C4-2B (cell line): Measurements from ENCODE around the gene MTFR2.

Source experiments
- ZFX ChIP-seq: fragments of 450-650 bp; IDR thresholded peaks from 2 replicates; pipeline ENCODE4 v1.6.1; 2017
- TF ChIP-seq, protein P1 (sequence below): fragments of 450-650 bp; conservative IDR thresholded peaks from 2 replicates; pipeline ENCODE4 v1.5.1; 2017; ENCODE audit warnings: mild to moderate bottlenecking

DNA sequence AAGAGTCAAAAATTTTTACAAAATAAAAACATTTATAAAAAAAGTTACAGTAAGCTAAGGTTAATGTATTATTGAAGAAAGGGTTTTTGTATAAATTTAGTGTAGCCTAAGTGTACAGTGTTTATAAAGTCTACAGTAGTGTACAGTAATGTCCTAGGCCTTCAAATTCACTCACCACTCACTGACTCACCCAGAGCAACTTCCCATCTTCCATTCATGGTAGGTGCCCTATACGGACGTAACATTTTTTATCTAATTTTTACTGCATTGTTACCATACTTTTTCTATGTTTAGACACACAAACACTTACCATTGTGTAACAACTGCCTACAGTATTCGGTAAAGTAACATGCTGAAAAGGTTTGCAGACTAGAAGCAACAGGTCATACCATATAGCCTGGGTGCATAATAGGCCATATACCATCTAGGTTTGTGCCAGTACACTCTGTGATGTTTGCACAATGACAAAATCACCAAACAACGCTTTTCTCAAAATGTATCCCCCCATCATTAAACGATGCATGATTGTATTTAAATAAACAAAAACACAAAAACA lies 6.0 kb downstream of the MTFR2 start:
- TF ChIP-seq, protein P1, sequence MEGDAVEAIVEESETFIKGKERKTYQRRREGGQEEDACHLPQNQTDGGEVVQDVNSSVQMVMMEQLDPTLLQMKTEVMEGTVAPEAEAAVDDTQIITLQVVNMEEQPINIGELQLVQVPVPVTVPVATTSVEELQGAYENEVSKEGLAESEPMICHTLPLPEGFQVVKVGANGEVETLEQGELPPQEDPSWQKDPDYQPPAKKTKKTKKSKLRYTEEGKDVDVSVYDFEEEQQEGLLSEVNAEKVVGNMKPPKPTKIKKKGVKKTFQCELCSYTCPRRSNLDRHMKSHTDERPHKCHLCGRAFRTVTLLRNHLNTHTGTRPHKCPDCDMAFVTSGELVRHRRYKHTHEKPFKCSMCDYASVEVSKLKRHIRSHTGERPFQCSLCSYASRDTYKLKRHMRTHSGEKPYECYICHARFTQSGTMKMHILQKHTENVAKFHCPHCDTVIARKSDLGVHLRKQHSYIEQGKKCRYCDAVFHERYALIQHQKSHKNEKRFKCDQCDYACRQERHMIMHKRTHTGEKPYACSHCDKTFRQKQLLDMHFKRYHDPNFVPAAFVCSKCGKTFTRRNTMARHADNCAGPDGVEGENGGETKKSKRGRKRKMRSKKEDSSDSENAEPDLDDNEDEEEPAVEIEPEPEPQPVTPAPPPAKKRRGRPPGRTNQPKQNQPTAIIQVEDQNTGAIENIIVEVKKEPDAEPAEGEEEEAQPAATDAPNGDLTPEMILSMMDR = no peak
- no peak for TF ChIP-seq ZFX
